ENCODE results near the gene MT1B. TPM values are rescaled to one million over a fixed set of nuclear protein-coding genes. Genes with fewer than 3 reads are reported as not detected.

Gene MT1B
- total RNA-seq, 1 experiment from 2014 or later, result not detected

DNA sequence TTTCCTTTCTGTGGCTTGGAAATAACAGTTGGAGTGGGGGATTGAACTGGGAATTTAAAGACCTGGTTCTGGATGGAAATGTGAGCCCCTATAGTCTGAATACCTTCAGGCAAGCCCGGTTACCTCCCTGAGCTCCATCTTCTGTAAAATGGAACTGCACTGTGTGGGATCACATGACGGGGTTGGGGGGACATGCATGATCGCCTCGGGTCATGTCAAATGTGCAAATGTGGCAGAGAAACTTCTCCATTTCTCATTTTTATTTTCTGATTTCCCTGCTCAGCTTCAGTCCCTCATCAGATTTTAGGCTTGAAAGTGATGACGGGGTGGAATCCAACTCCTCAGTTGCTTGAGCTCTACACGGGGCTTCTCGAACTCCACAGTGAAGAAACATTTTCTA lies 1.5 kb downstream of the MT1B start:
- Histone ChIP-seq H3K27ac (ENCODE audit: low read depth, low read length) (no peak overlapping the region), H3K27me3 (ENCODE audit: insufficient read depth, low read length) (no peaks in the 10 kb centered on the region), H3K4me3 (replicated peaks in 1 of 2; ENCODE audit: low read depth in 1 of 2, low read length in 2 of 2) (no peak overlapping the region), H3K9me3 (ENCODE audit: control insufficient read depth in 1 of 2, insufficient read depth in 1 of 2, low read depth in 1 of 2, low read length in 2 of 2) (no peaks in the 10 kb centered on the region), H2AFZ (ENCODE audit: low read depth, low read length, poor library complexity, severe bottlenecking) (peak overlapping the region; percentile 55), H3K79me2 (ENCODE audit: insufficient read depth, low read length) (no peaks in the 10 kb centered on the region), H3K9me2 (ENCODE audit: insufficient read depth) (no peaks in the 10 kb centered on the region), H3K4me2 (ENCODE audit: low read length) (peak overlapping the region; percentile 70; the same call in 1 of the 2 replicates), H4K20me1 (ENCODE audit: insufficient read depth) (no peaks in the 10 kb centered on the region), H3K4me1 (ENCODE audit: control insufficient read depth in 1 of 2, insufficient read depth in 2 of 2, low read length in 2 of 2) (peaks cover 25 to 47% of the 10 kb centered on the region in 2 experiments), H3K9ac (ENCODE audit: low read length) (no peak overlapping the region), H3K36me3 (ENCODE audit: control insufficient read depth in 1 of 2, insufficient read depth in 2 of 2, low read length in 2 of 2) (no peaks in the 10 kb centered on the region)
- intact Hi-C loops (cut with micrococcal nuclease), result no loop called here
- ChIA-PET RAD21 (ENCODE audit: low non-redundant PET in 1 of 2, low total read pairs in 2 of 2, uncharacterized antibody in 2 of 2, unreplicated experiment in 2 of 2) (no interaction called here), CTCF (no interaction called here), POLR2A (interaction anchor here (1.3 to 1.8 kb wide), 2 partner anchors 10 to 27 kb away, joined by 6 to 13 read pairs; partner anchors contain the start of gene MT1E)
- ATAC-seq (no peak), DNase-seq (ENCODE audit: low read depth, low spot score) (no peak)
- no TSS peak for BruUV-seq (replicated peaks)
- no peak for TF ChIP-seq CEBPB (IDR thresholded peaks at IDR 0.05; ENCODE audit: low read depth)
- no peak for TF ChIP-seq EGR1 (IDR thresholded peaks at IDR 0.05; ENCODE audit: low read depth)
- TF ChIP-seq, protein P1, sequence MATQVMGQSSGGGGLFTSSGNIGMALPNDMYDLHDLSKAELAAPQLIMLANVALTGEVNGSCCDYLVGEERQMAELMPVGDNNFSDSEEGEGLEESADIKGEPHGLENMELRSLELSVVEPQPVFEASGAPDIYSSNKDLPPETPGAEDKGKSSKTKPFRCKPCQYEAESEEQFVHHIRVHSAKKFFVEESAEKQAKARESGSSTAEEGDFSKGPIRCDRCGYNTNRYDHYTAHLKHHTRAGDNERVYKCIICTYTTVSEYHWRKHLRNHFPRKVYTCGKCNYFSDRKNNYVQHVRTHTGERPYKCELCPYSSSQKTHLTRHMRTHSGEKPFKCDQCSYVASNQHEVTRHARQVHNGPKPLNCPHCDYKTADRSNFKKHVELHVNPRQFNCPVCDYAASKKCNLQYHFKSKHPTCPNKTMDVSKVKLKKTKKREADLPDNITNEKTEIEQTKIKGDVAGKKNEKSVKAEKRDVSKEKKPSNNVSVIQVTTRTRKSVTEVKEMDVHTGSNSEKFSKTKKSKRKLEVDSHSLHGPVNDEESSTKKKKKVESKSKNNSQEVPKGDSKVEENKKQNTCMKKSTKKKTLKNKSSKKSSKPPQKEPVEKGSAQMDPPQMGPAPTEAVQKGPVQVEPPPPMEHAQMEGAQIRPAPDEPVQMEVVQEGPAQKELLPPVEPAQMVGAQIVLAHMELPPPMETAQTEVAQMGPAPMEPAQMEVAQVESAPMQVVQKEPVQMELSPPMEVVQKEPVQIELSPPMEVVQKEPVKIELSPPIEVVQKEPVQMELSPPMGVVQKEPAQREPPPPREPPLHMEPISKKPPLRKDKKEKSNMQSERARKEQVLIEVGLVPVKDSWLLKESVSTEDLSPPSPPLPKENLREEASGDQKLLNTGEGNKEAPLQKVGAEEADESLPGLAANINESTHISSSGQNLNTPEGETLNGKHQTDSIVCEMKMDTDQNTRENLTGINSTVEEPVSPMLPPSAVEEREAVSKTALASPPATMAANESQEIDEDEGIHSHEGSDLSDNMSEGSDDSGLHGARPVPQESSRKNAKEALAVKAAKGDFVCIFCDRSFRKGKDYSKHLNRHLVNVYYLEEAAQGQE (IDR thresholded peaks at IDR 0.05; ENCODE audit: low read depth), result no peak
- TF ChIP-seq, protein P2, sequence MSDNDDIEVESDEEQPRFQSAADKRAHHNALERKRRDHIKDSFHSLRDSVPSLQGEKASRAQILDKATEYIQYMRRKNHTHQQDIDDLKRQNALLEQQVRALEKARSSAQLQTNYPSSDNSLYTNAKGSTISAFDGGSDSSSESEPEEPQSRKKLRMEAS (IDR thresholded peaks at IDR 0.05), result no peak
- TF ChIP-seq SRF (IDR thresholded peaks at IDR 0.05; ENCODE audit: low read depth), result no peak
- no peak for TF ChIP-seq EZH2 (IDR thresholded peaks at IDR 0.05)
- TF ChIP-seq ELF1 (IDR thresholded peaks at IDR 0.05; ENCODE audit: borderline replicate concordance, low read depth), result no peak
- no peak for TF ChIP-seq POLR2AphosphoS5 (IDR thresholded peaks at IDR 0.05; ENCODE audit: low read depth, low read length)
- no peak for TF ChIP-seq JUND (IDR thresholded peaks at IDR 0.05)
- TF ChIP-seq ZNF274 (IDR thresholded peaks at IDR 0.05; ENCODE audit: low read depth, low read length), result no peak
- no peak for TF ChIP-seq FOSL1 (IDR thresholded peaks at IDR 0.05; ENCODE audit: low read depth)
- TF ChIP-seq, protein P3, sequence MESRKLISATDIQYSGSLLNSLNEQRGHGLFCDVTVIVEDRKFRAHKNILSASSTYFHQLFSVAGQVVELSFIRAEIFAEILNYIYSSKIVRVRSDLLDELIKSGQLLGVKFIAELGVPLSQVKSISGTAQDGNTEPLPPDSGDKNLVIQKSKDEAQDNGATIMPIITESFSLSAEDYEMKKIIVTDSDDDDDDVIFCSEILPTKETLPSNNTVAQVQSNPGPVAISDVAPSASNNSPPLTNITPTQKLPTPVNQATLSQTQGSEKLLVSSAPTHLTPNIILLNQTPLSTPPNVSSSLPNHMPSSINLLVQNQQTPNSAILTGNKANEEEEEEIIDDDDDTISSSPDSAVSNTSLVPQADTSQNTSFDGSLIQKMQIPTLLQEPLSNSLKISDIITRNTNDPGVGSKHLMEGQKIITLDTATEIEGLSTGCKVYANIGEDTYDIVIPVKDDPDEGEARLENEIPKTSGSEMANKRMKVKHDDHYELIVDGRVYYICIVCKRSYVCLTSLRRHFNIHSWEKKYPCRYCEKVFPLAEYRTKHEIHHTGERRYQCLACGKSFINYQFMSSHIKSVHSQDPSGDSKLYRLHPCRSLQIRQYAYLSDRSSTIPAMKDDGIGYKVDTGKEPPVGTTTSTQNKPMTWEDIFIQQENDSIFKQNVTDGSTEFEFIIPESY (IDR thresholded peaks at IDR 0.05; ENCODE audit: extremely low read depth, insufficient replicate concordance, low read length), result no peak
- TF ChIP-seq, protein P4, sequence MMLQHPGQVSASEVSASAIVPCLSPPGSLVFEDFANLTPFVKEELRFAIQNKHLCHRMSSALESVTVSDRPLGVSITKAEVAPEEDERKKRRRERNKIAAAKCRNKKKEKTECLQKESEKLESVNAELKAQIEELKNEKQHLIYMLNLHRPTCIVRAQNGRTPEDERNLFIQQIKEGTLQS (IDR thresholded peaks at IDR 0.05), result no peak
- TF ChIP-seq SP1 (IDR thresholded peaks at IDR 0.05; ENCODE audit: low read depth), result no peak
